Karpas-422 (cell line): Measurements from ENCODE around the gene HINFP. TPM values are rescaled to one million over a fixed set of nuclear protein-coding genes. Genes with fewer than 3 reads are reported as not detected.
A peak's percentile ranks its signal among the peaks of the same experiment; 100 is the strongest.
"Not testable (repeated sequence)": the region's sequence is repeated elsewhere in the genome, so short reads cannot be mapped to it uniquely, and the experiment has no call there.

Experiments used
- DNase-seq: peaks from one replicate; pipeline ENCODE4 v3.0.0-alpha.2; 2015
- H2AFZ ChIP-seq: fragments of 200-600 bp; sonication (generic); 2 replicates; pipeline ENCODE4 v1.6.1; 2014; ENCODE audit warnings: antibody characterized with exemption, low read length, mixed read lengths
- H3K27ac ChIP-seq: fragments of 200-600 bp; sonication (generic); 2 replicates; pipeline ENCODE4 v1.5.1; 2014; ENCODE audit warnings: mild to moderate bottlenecking, low read length, moderate library complexity
- H3K27me3 ChIP-seq: fragments of 200-600 bp; sonication (generic); 2 replicates; pipeline ENCODE4 v1.6.1; 2014; ENCODE audit warnings: low read length, mixed read lengths
- H3K36me3 ChIP-seq: fragments of 200-600 bp; sonication (generic); 2 replicates; pipeline ENCODE4 v1.6.1; 2014; ENCODE audit warnings: low read length, mixed read lengths; ENCODE audit not compliant: insufficient read depth
- H3K4me1 ChIP-seq: fragments of 200-600 bp; sonication (generic); 2 replicates; pipeline ENCODE4 v1.6.1; 2014; ENCODE audit warnings: mild to moderate bottlenecking, low read length, mixed read lengths
- H3K4me2 ChIP-seq: fragments of 200-600 bp; sonication (generic); 2 replicates; pipeline ENCODE4 v1.6.1; 2014; ENCODE audit warnings: low read length, low read depth, mild to moderate bottlenecking; ENCODE audit not compliant: poor library complexity, severe bottlenecking
- H3K4me3 ChIP-seq: fragments of 200-600 bp; sonication (generic); 2 replicates; pipeline ENCODE4 v1.5.1; 2014; ENCODE audit warnings: mild to moderate bottlenecking, antibody characterized with exemption, low read length, mixed read lengths
- H3K79me2 ChIP-seq: fragments of 200-600 bp; sonication (generic); 2 replicates; pipeline ENCODE4 v1.6.1; 2014; ENCODE audit warnings: mild to moderate bottlenecking, low read length, mixed read lengths
- H3K9ac ChIP-seq: fragments of 200-600 bp; sonication (generic); 2 replicates; pipeline ENCODE4 v1.6.0; 2014; ENCODE audit warnings: low read length
- H3K9me2 ChIP-seq: fragments of 200-600 bp; sonication (generic), shearing (Covaris generic); replicated peaks from 2 replicates; pipeline ENCODE4 v1.6.0; 2014; ENCODE audit warnings: mild to moderate bottlenecking, low read length, moderate library complexity; ENCODE audit not compliant: insufficient read depth
- H3K9me3 ChIP-seq: fragments of 300-700, 200-600 bp; sonication (generic); 2 replicates; pipeline ENCODE4 v1.6.1; 2014; ENCODE audit warnings: low read length, mixed read lengths
- H4K20me1 ChIP-seq: fragments of 200-600 bp; sonication (generic); 2 replicates; pipeline ENCODE4 v1.6.1; 2014; ENCODE audit warnings: mild to moderate bottlenecking, antibody characterized with exemption, low read length, low read depth; ENCODE audit not compliant: insufficient read depth
- total RNA-seq: library from RNA; depleted of rRNA; stranded (reverse); fragments of >200 nt; shearing (Covaris generic); gene quantifications from 2 replicates; pipeline ENCODE4 v1.2.3, GENCODE V29; 2014; ENCODE audit warnings: low replicate concordance

The HINFP gene
- total RNA-seq, 1 experiment from 2014 or later = 22.4 TPM

- H3K27me3 ChIP-seq = no peaks in the 10 kb centered on the region
- H3K36me3 ChIP-seq = peaks cover 15% of the 10 kb centered on the region
- H2AFZ ChIP-seq = no peak overlapping the region
- no peak for DNase-seq
- peaks cover 54% of the 10 kb centered on the region for H3K4me1 ChIP-seq
- peak overlapping the region; percentile 86 for H3K4me3 ChIP-seq
- peak overlapping the region; percentile 86 for H3K27ac ChIP-seq
- peaks cover 19% of the 10 kb centered on the region for H3K79me2 ChIP-seq
- peak overlapping the region; percentile 92 for H3K9ac ChIP-seq
- H3K9me2 ChIP-seq = no peaks in the 10 kb centered on the region
- H4K20me1 ChIP-seq = no peaks in the 10 kb centered on the region
- peak overlapping the region; percentile 76 for H3K4me2 ChIP-seq
- no peaks in the 10 kb centered on the region for H3K9me3 ChIP-seq
Measured at GRCh38 chr11:119094816-119095065, 26.6 kb upstream of the HINFP start.

- Histone ChIP-seq H3K36me3 (peaks cover 15% of the 10 kb centered on the region), H3K9ac (peak overlapping the region; percentile 92), H3K9me3 (no peaks in the 10 kb centered on the region), H3K4me3 (peak overlapping the region; percentile 86), H2AFZ (no peak overlapping the region), H3K9me2 (no peaks in the 10 kb centered on the region), H3K27me3 (no peaks in the 10 kb centered on the region), H3K79me2 (peaks cover 23% of the 10 kb centered on the region), H3K4me1 (peaks cover 59% of the 10 kb centered on the region), H3K27ac (peak overlapping the region; percentile 86), H4K20me1 (no peaks in the 10 kb centered on the region), H3K4me2 (peak overlapping the region; percentile 76)
- peak; percentile 98 for DNase-seq
Measured at GRCh38 chr11:119095066-119095880, 26.1 kb upstream of the HINFP start.

- Histone ChIP-seq H2AFZ (no peak overlapping the region), H3K4me1 (peaks cover 50% of the 10 kb centered on the region), H3K79me2 (peaks cover 24% of the 10 kb centered on the region), H3K27ac (0 out of 2 replicates have a peak overlapping the region, but pooled peaks have one; percentile 81), H3K9me2 (no peaks in the 10 kb centered on the region), H3K9ac (peak overlapping the region; percentile 91; the same call in 1 of the 2 replicates), H4K20me1 (no peaks in the 10 kb centered on the region), H3K9me3 (no peaks in the 10 kb centered on the region), H3K4me2 (peak overlapping the region; percentile 99), H3K4me3 (peak overlapping the region; percentile 92), H3K27me3 (no peaks in the 10 kb centered on the region), H3K36me3 (peaks cover 7% of the 10 kb centered on the region)
- DNase-seq = peak; percentile 28
Measured at GRCh38 chr11:119099711-119100110, 21.7 kb upstream of the HINFP start.

- H3K9me2 ChIP-seq = no peaks in the 10 kb centered on the region
- H3K4me1 ChIP-seq = peaks cover 50% of the 10 kb centered on the region
- H3K27me3 ChIP-seq = no peaks in the 10 kb centered on the region
- H3K79me2 ChIP-seq = peaks cover 19% of the 10 kb centered on the region
- DNase-seq = peak; percentile 49
- peaks cover 7% of the 10 kb centered on the region for H3K36me3 ChIP-seq
- H2AFZ ChIP-seq = no peak overlapping the region
- peak overlapping the region; percentile 99 for H3K4me2 ChIP-seq
- H3K27ac ChIP-seq = peak overlapping the region; percentile 81; the same call in 1 of the 2 replicates
- no peaks in the 10 kb centered on the region for H4K20me1 ChIP-seq
- peak overlapping the region; percentile 92 for H3K4me3 ChIP-seq
- no peaks in the 10 kb centered on the region for H3K9me3 ChIP-seq
- H3K9ac ChIP-seq = peak overlapping the region; percentile 91
Measured at GRCh38 chr11:119100246-119100970, 21.0 kb upstream of the HINFP start.

- Histone ChIP-seq H4K20me1 (no peaks in the 10 kb centered on the region), H3K9me3 (no peaks in the 10 kb centered on the region), H3K4me1 (peaks cover 49% of the 10 kb centered on the region), H3K36me3 (peaks cover 7% of the 10 kb centered on the region), H3K4me2 (peak overlapping the region; percentile 99), H3K9me2 (no peaks in the 10 kb centered on the region), H3K27me3 (no peaks in the 10 kb centered on the region), H2AFZ (peak overlapping the region; percentile 89; the same call in 1 of the 2 replicates), H3K9ac (peak overlapping the region; percentile 91), H3K4me3 (peak overlapping the region; percentile 92), H3K27ac (peak overlapping the region; percentile 81), H3K79me2 (peaks cover 19% of the 10 kb centered on the region)
- peak; percentile 61 for DNase-seq
Measured at GRCh38 chr11:119100994-119101758, 20.2 kb upstream of the HINFP start.

- Histone ChIP-seq H3K4me2 (peak within 1 kb of the TSS; percentile 99), H3K9me2 (no peaks in the 10 kb centered on the region), H3K9me3 (no peaks in the 10 kb centered on the region), H2AFZ (peak within 1 kb of the TSS; percentile 89; the same call in 1 of the 2 replicates), H3K4me1 (peaks cover 49% of the 10 kb centered on the region), H4K20me1 (no peaks in the 10 kb centered on the region), H3K4me3 (peak within 1 kb of the TSS; percentile 92), H3K27ac (peak within 1 kb of the TSS; percentile 81), H3K79me2 (peaks cover 19% of the 10 kb centered on the region), H3K27me3 (no peaks in the 10 kb centered on the region), H3K9ac (peak within 1 kb of the TSS; percentile 91), H3K36me3 (peaks cover 4% of the 10 kb centered on the region)
- peak; percentile 91 for DNase-seq
Measured at GRCh38 chr11:119101759-119102423, 19.5 kb upstream of the HINFP start, which contains the start of gene DPAGT1. Gene DPAGT1, minus strand, starts transcription at chr11:119101853. Its CDS starts 198 bp downstream, at chr11:119101655.

GRCh38 chr11:119103161-119103664 lies 18.2 kb upstream of the HINFP start:
- H3K4me3 ChIP-seq = peak overlapping the region; percentile 92

More at GRCh38 chr11:119103161-119103664, 18.2 kb upstream of the HINFP start:
- Histone ChIP-seq H3K79me2 (peaks cover 26% of the 10 kb centered on the region), H3K4me2 (peak overlapping the region; percentile 99), H3K9ac (peak overlapping the region; percentile 91; the same call in 1 of the 2 replicates), H3K4me1 (peaks cover 37% of the 10 kb centered on the region)
- not testable (repeated sequence) for H2AFZ ChIP-seq, DNase-seq, H3K36me3 ChIP-seq, H3K9me3 ChIP-seq, H4K20me1 ChIP-seq, H3K27ac ChIP-seq, H3K9me2 ChIP-seq, H3K27me3 ChIP-seq
